Activated CD8-positive, alpha-beta T cell treated with anti-CD3 and anti-CD28 coated beads for 36 hours (primary cell): Measurements from ENCODE around the gene CLEC18B. TPM values are rescaled to one million over a fixed set of nuclear protein-coding genes. Genes with fewer than 3 reads are reported as not detected.
"Not testable (repeated sequence)": the region's sequence is repeated elsewhere in the genome, so short reads cannot be mapped to it uniquely, and the experiment has no call there.

ENCODE experiments used
- ATAC-seq: fragments of 200-7000 bp; cut with Tn5 transposase; one replicate; pipeline ENCODE4 v1.10.0; 2021; ENCODE audit warnings: mild to moderate bottlenecking, moderate library complexity
- CTCF ChIA-PET: fragments of 350-600 bp; sonication (Branson Sonifier 250); formaldehyde crosslinking; loops from one replicate; lab custom pipeline; 2021; ENCODE audit warnings: antibody characterized with exemption; lab: Charles Lee
- POLR2A ChIA-PET: fragments of 350-600 bp; sonication (Branson Sonifier 250); formaldehyde crosslinking; loops from one replicate; lab custom pipeline; 2021; ENCODE audit warnings: antibody characterized with exemption; lab: Charles Lee
- DNase-seq: peaks from one replicate; pipeline ENCODE4 v3.0.0-alpha.2; 2020
- H3K27ac Mint-ChIP-seq: one replicate; pipeline ENCODE4 v1.8.0; 2021; ENCODE audit warnings: mild to moderate bottlenecking, mixed read lengths
- H3K27me3 Mint-ChIP-seq: one replicate; pipeline ENCODE4 v1.8.0; 2021; ENCODE audit warnings: mixed read lengths
- H3K36me3 Mint-ChIP-seq: one replicate; pipeline ENCODE4 v1.8.0; 2021; ENCODE audit warnings: low read depth, mixed read lengths
- H3K4me1 Mint-ChIP-seq: one replicate; pipeline ENCODE4 v1.8.0; 2021; ENCODE audit warnings: low read depth, mixed read lengths
- H3K4me3 Mint-ChIP-seq: one replicate; pipeline ENCODE4 v1.8.0; 2021; ENCODE audit warnings: mild to moderate bottlenecking, moderate library complexity, mixed read lengths
- H3K9me3 Mint-ChIP-seq: one replicate; pipeline ENCODE4 v1.8.0; 2021; ENCODE audit warnings: mixed read lengths
- intact Hi-C: fragments of 100-400 bp; cut with micrococcal nuclease; formaldehyde crosslinking; loops from one replicate; pipeline ENCODE4 v1.10.0; 2022
- total RNA-seq, 2 experiments: library from RNA; stranded (reverse); gene quantifications; one replicate each; pipeline ENCODE4 v1.2.3, GENCODE V29; 2021

Gene CLEC18B
- total RNA-seq, 2 experiments from 2014 or later: 0.22 TPM; not detected in 1

- H3K9me3 Mint-ChIP-seq, POLR2A ChIA-PET, H3K27me3 Mint-ChIP-seq, H3K36me3 Mint-ChIP-seq, intact Hi-C loops, CTCF ChIA-PET: not testable (repeated sequence)
- Mint-ChIP-seq H3K4me3 (peak overlapping the region; percentile 91), H3K27ac (peak overlapping the region; percentile 85), H3K4me1 (peaks cover 13% of the 10 kb centered on the region)
- ATAC-seq: peak; percentile 91
- peak; percentile 97 for DNase-seq
Measured at GRCh38 chr16:74368002-74368911, 53.0 kb downstream of the CLEC18B start.

DNA sequence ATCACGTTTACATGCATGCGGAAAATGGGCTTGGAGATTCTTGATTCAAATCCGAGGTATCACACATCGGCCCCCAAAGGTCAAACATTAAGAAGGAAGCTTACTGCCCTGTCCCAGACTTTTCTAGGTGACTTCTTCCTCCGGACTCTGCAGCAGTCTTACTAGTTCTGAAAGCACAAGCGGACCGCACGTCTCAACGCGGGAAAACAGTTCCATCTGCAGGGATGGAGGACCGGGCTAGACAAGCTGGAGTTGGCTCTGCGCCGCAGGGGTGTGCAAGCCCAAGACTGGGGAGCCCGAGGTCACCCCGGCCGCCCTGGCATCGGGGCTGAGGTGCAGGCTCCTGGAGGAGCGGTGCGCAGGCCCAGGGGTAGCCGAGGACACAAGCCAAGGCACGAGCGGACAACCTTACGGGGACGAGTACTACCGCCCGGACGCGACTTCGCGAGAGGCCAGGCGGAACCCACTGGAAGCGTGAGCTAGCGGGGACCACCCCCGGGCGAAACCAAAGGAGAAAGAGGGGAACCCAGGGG lies 53.7 kb downstream of the CLEC18B start:
- POLR2A ChIA-PET, intact Hi-C loops, H3K9me3 Mint-ChIP-seq, CTCF ChIA-PET, H3K36me3 Mint-ChIP-seq, H3K27me3 Mint-ChIP-seq: not testable (repeated sequence)
- DNase-seq: peak; percentile 63
- Mint-ChIP-seq H3K4me1 (peaks cover 13% of the 10 kb centered on the region), H3K4me3 (peak overlapping the region; percentile 91), H3K27ac (peak overlapping the region; percentile 87)
- peak; percentile 55 for ATAC-seq

GRCh38 chr16:74361646-74362610 lies 59.4 kb downstream of the CLEC18B start:
- intact Hi-C loops, CTCF ChIA-PET, DNase-seq, ATAC-seq, H3K27me3 Mint-ChIP-seq, H3K9me3 Mint-ChIP-seq, POLR2A ChIA-PET, H3K4me3 Mint-ChIP-seq: not testable (repeated sequence)
- Mint-ChIP-seq H3K27ac (peak overlapping the region; percentile 44), H3K4me1 (peaks cover 11% of the 10 kb centered on the region), H3K36me3 (peaks cover 10% of the 10 kb centered on the region)

Other genes with a start within 250 kb of the CLEC18B start
- 100 to 1,000 TPM; 103 to 119 TPM for gene PSMD7, start 124.7 kb downstream of the CLEC18B start, total RNA-seq
- 1 to 10 TPM; 1.7 to 1.8 TPM for gene NPIPB15, start 45.2 kb downstream of the CLEC18B start, total RNA-seq
- gene GLG1, start 185.6 kb upstream of the CLEC18B start, total RNA-seq: 10 to 100 TPM; 70.0 to 74.9 TPM
- gene RFWD3, start 245.4 kb upstream of the CLEC18B start, total RNA-seq: 10 to 100 TPM; 96.5 to 99.8 TPM